DMS79 (cell line): ENCODE results near the gene CFH.
"Not testable (repeated sequence)": the region's sequence is repeated elsewhere in the genome, so short reads cannot be mapped to it uniquely, and the experiment has no call there.

Experiments
- DNase-seq: peaks from one replicate; lab custom pipeline; 2025; lab: John Stamatoyannopoulos, UW

Gene CFH

GRCh38 chr1:196765019-196765740 is 113.3 kb downstream of the CFH start:
- DNase-seq: not testable (repeated sequence)

- DNase-seq: not testable (repeated sequence)
These were observed 118.0 kb downstream of the CFH start for GRCh38 chr1:196769823-196770222.

DNA sequence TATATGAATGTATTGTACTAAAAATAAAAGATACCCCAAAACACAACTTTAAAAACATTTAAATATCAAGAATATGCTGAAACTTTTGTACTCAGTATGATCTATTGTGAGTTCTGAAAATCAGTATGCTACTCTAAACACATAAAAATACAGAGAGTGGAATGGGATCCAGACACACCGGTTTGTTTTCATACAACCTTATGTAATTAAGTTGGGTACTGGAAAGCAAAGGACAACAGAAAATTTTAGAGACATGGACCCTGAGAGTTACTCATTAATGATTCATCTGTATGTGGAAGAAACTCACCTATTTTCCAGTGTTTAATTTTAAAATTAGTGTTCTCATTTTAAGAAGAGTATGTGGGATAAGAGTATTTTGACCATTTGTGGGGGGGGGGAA is 121.9 kb downstream of the CFH start:
- no peak for DNase-seq

- DNase-seq: no peak
These were observed 122.3 kb downstream of the CFH start for GRCh38 chr1:196774175-196774574.

GRCh38 chr1:196774603-196775002 is 122.8 kb downstream of the CFH start, which contains the start of gene CFHR3:
TSS of gene CFHR3 (plus strand) at chr1:196774840. CDS start at chr1:196774887, 47 bp downstream.
- DNase-seq: no peak

- DNase-seq: no peak
These were observed 125.8 kb downstream of the CFH start for GRCh38 chr1:196777603-196778002.

DNA sequence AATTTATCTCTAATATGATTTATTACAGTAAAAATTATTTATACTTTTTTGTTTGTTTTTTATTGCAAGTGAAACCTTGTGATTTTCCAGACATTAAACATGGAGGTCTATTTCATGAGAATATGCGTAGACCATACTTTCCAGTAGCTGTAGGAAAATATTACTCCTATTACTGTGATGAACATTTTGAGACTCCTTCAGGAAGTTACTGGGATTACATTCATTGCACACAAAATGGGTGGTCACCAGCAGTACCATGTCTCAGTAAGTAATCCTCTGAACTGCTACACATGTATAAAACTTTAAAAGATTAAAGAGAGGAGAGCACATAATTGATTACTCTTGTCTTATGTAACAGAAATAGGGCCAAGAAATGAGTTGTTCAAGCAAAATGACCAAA is 127.2 kb downstream of the CFH start:
- no peak for DNase-seq

GRCh38 chr1:196791252-196791651 is 139.4 kb downstream of the CFH start:
- not testable (repeated sequence) for DNase-seq

DNA sequence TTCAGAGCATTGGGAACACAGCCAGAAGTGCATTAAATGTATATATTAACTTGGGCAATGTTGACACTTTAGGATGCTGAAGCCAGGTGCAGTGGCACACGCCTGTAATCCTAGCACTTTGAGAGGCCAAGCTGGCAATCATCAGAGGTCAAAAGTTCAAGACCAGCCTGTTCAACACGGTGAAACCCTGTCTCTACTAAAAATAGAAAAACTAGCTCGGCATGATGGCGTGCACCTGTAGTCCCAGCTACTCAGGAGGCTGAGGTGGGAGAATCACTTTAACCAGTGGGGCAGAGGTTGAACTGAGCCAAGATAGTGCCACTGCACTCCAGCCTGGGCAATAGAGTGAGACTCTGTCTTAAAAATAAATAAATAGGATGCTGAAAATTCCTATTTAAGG is 142.3 kb downstream of the CFH start:
- not testable (repeated sequence) for DNase-seq
